PC-9 (cell line): ENCODE results near the gene AP3S1.

Source experiments
- CTCF ChIP-seq: fragments of 200-600 bp; sonication (generic); conservative IDR thresholded peaks from 2 replicates; pipeline ENCODE4 v1.6.1; 2017; ENCODE audit warnings: mixed run types, antibody characterized with exemption, mild to moderate bottlenecking, moderate library complexity
- EZH2 ChIP-seq: fragments of 200-600 bp; sonication (generic); IDR thresholded peaks from 2 replicates; pipeline ENCODE4 v1.8.0; 2017; ENCODE audit warnings: antibody characterized with exemption, low read depth

DNA sequence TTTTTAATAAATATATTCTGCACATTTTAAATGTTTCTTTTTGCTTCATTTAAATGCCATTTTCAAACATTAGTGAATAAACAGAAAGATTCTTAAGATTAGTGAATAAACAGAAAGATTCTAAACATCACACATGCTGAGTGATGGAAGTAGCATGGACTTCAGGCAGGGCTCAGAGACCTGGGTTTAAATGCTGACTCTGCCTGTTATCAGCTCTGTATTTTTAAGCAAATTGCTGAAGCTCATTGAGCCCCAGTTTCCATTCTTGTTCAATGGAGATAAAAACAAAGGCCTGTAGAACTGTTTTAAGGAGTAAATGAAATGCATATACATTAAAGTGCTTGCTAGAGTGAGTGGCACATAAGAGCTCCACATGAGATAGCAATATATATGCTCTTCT lies 112.4 kb downstream of the AP3S1 start:
- TF ChIP-seq CTCF (no peak), EZH2 (no peak)
